Osteocyte (in vitro differentiated cells): ENCODE results near the gene LRCOL1. TPM values are rescaled to one million over a fixed set of nuclear protein-coding genes. Genes with fewer than 3 reads are reported as not detected.
A peak's percentile ranks its signal among the peaks of the same experiment; 100 is the strongest.

Source experiments
- DNase-seq: peaks from one replicate; pipeline ENCODE4 v3.0.0; 2021; ENCODE audit warnings: mixed read lengths; ENCODE audit not compliant: unreplicated experiment; ENCODE audit errors: extremely low spot score
- H3K27ac Mint-ChIP-seq: one replicate; pipeline ENCODE4 v1.8.0; 2021; ENCODE audit warnings: mild to moderate bottlenecking, mixed read lengths; ENCODE audit not compliant: unreplicated experiment
- H3K27me3 Mint-ChIP-seq: one replicate; pipeline ENCODE4 v1.8.0; 2021; ENCODE audit warnings: mixed read lengths; ENCODE audit not compliant: unreplicated experiment
- H3K36me3 Mint-ChIP-seq: one replicate; pipeline ENCODE4 v1.8.0; 2021; ENCODE audit warnings: mixed read lengths; ENCODE audit not compliant: unreplicated experiment
- H3K4me1 Mint-ChIP-seq: one replicate; pipeline ENCODE4 v1.8.0; 2021; ENCODE audit warnings: mixed read lengths; ENCODE audit not compliant: unreplicated experiment
- H3K4me3 Mint-ChIP-seq: one replicate; pipeline ENCODE4 v1.8.0; 2021; ENCODE audit warnings: mild to moderate bottlenecking, moderate library complexity, mixed read lengths; ENCODE audit not compliant: unreplicated experiment
- H3K9me3 Mint-ChIP-seq: one replicate; pipeline ENCODE4 v1.8.0; 2021; ENCODE audit warnings: mixed read lengths; ENCODE audit not compliant: unreplicated experiment
- CTCF ChIP-seq: fragments of 200-600 bp; sonication (generic); IDR thresholded peaks from 2 replicates; pipeline ENCODE4 v1.5.0; 2021; ENCODE audit warnings: antibody characterized with exemption, mild to moderate bottlenecking, moderate library complexity
- total RNA-seq: library from RNA; stranded (reverse); gene quantifications from 2 replicates; pipeline ENCODE4 v1.2.1, GENCODE V29; 2021

The LRCOL1 gene
- total RNA-seq, 1 donor from 2014 or later, result not detected

GRCh38 chr12:132561427-132562156, 48.8 kb downstream of the LRCOL1 start:
- H3K4me1 Mint-ChIP-seq, result peaks cover 6% of the 10 kb centered on the region
- no peak overlapping the region for H3K4me3 Mint-ChIP-seq
- no peaks in the 10 kb centered on the region for H3K9me3 Mint-ChIP-seq
- no peaks in the 10 kb centered on the region for H3K36me3 Mint-ChIP-seq
- TF ChIP-seq CTCF, result no peak
- no peak overlapping the region for H3K27ac Mint-ChIP-seq
- DNase-seq, result no peak
- H3K27me3 Mint-ChIP-seq, result no peaks in the 10 kb centered on the region

- peak overlapping the region; percentile 70 for H3K4me3 Mint-ChIP-seq
- peak; percentile 92 for DNase-seq
- H3K27ac Mint-ChIP-seq, result no peak overlapping the region
- H3K9me3 Mint-ChIP-seq, result no peaks in the 10 kb centered on the region
- no peaks in the 10 kb centered on the region for H3K36me3 Mint-ChIP-seq
- peak; percentile 78 for TF ChIP-seq CTCF
- H3K27me3 Mint-ChIP-seq, result no peaks in the 10 kb centered on the region
- peaks cover 6% of the 10 kb centered on the region for H3K4me1 Mint-ChIP-seq
Measured at GRCh38 chr12:132560614-132561426, 49.6 kb downstream of the LRCOL1 start.

- no peaks in the 10 kb centered on the region for H3K36me3 Mint-ChIP-seq
- no peak overlapping the region for H3K27ac Mint-ChIP-seq
- peaks cover 6% of the 10 kb centered on the region for H3K4me1 Mint-ChIP-seq
- no peak for DNase-seq
- H3K27me3 Mint-ChIP-seq, result no peaks in the 10 kb centered on the region
- H3K9me3 Mint-ChIP-seq, result no peaks in the 10 kb centered on the region
- H3K4me3 Mint-ChIP-seq, result no peak overlapping the region
- no peak for TF ChIP-seq CTCF
Measured at GRCh38 chr12:132560364-132560613, 50.1 kb downstream of the LRCOL1 start.

- peak overlapping the region; percentile 64 for H3K4me3 Mint-ChIP-seq
- H3K9me3 Mint-ChIP-seq, result no peaks in the 10 kb centered on the region
- TF ChIP-seq CTCF, result no peak
- H3K4me1 Mint-ChIP-seq, result peaks cover 6% of the 10 kb centered on the region
- H3K27ac Mint-ChIP-seq, result no peak overlapping the region
- no peaks in the 10 kb centered on the region for H3K36me3 Mint-ChIP-seq
- DNase-seq, result no peak
- no peaks in the 10 kb centered on the region for H3K27me3 Mint-ChIP-seq
Measured at GRCh38 chr12:132559652-132560363, 50.6 kb downstream of the LRCOL1 start.
